GM12878 (cell line): ENCODE measurements around the gene DNASE1L3. TPM values are rescaled to one million over a fixed set of nuclear protein-coding genes. Genes with fewer than 3 reads are reported as not detected.

Experiments
- ATAC-seq: fragments of 200-7000 bp; cut with Tn5 transposase; 3 replicates; pipeline ENCODE4 v1.9.1; 2020; ENCODE audit warnings: mild to moderate bottlenecking, moderate library complexity
- BruUV-seq: library from RNA; stranded (reverse); fragments of 400-500 nt; replicated peaks from 2 replicates; lab custom pipeline; 2021; lab: Mats Ljungman, UMichigan
- CTCF ChIA-PET: fragments of 300-600 bp; sonication (Branson Sonifier 250); formaldehyde crosslinking; extraction: SDS; loops from one replicate; lab custom pipeline; 2021; ENCODE audit warnings: inconsistent platforms; lab: Yijun Ruan, JAX
- POLR2A ChIA-PET: fragments of 350-600 bp; formaldehyde crosslinking; extraction: SDS; loops from one replicate; lab custom pipeline; 2021; ENCODE audit warnings: inconsistent platforms; lab: Charles Lee
- RAD21 ChIA-PET: fragments of 300-600 bp; sonication (Branson Sonifier 250); formaldehyde crosslinking; loops from one replicate; lab custom pipeline; 2023; ENCODE audit warnings: antibody characterized with exemption; ENCODE audit not compliant: unreplicated experiment; lab: Charles Lee
- SMC1A ChIA-PET: fragments of 300-600 bp; sonication (Branson Sonifier 250); formaldehyde crosslinking; loops from one replicate; lab custom pipeline; 2023; ENCODE audit not compliant: unreplicated experiment, uncharacterized antibody; lab: Charles Lee
- DNase-seq: peaks from one replicate; pipeline ENCODE4 v3.0.0-alpha.2; 2011; ENCODE audit warnings: low read depth, low spot score
- FAIRE-seq: peaks from 3 replicates; lab custom pipeline; 2011; peaks lifted over from hg19 to GRCh38; lab: Jason Lieb, UNC
- H2AFZ ChIP-seq: 2 replicates; pipeline ENCODE4 v1.6.0; 2011; ENCODE audit warnings: low read depth, low read length, control low read depth; ENCODE audit not compliant: control insufficient read depth
- H3K27ac ChIP-seq: 2 replicates; pipeline ENCODE4 v1.5.1; 2011; ENCODE audit warnings: control low read depth; ENCODE audit not compliant: control insufficient read depth, insufficient read depth
- H3K27me3 ChIP-seq, 2 experiments: replicated peaks in 1 of 2; 2 replicates each; pipeline versions ENCODE4 v1.6.0 to v1.6.1; 2011; ENCODE audit warnings: low read length in 1 of 2; ENCODE audit not compliant: control insufficient read depth in 2 of 2, insufficient read depth in 2 of 2
- H3K36me3 ChIP-seq, 2 experiments: 2 replicates each; pipeline ENCODE4 v1.5.1; 2011; ENCODE audit warnings: low read length in 1 of 2; ENCODE audit not compliant: control insufficient read depth in 2 of 2, insufficient read depth in 2 of 2
- H3K4me1 ChIP-seq: 2 replicates; pipeline ENCODE4 v1.6.1; 2011; ENCODE audit warnings: mild to moderate bottlenecking, low read length, moderate library complexity, mixed read lengths; ENCODE audit not compliant: control insufficient read depth, insufficient read depth
- H3K4me2 ChIP-seq: 2 replicates; pipeline ENCODE4 v1.6.0; 2011; ENCODE audit warnings: control low read depth; ENCODE audit not compliant: control insufficient read depth, insufficient read depth
- H3K4me3 ChIP-seq: fragments of 200-600 bp; sonication (generic); 2 replicates; pipeline ENCODE4 v1.5.1; 2016
- H3K79me2 ChIP-seq: 2 replicates; pipeline ENCODE4 v1.6.0; 2011; ENCODE audit warnings: low read length; ENCODE audit not compliant: control insufficient read depth, insufficient read depth
- H3K9ac ChIP-seq: 2 replicates; pipeline ENCODE4 v1.8.0; 2011; ENCODE audit warnings: low read length, control low read depth, mixed read lengths; ENCODE audit not compliant: control insufficient read depth, insufficient read depth
- H3K9me3 ChIP-seq: replicated peaks from 3 replicates; pipeline ENCODE4 v1.5.1; 2011; ENCODE audit warnings: mild to moderate bottlenecking, low read length; ENCODE audit not compliant: control insufficient read depth, insufficient read depth
- H4K20me1 ChIP-seq: 2 replicates; pipeline ENCODE4 v1.6.0; 2011; ENCODE audit not compliant: control insufficient read depth, insufficient read depth
- BMI1 ChIP-seq: fragments of 450-650 bp; IDR thresholded peaks from 2 replicates; pipeline ENCODE4 v1.6.1; 2016; ENCODE audit warnings: mild to moderate bottlenecking, moderate library complexity, borderline replicate concordance
- CBFB ChIP-seq: IDR thresholded peaks from 2 replicates; pipeline ENCODE4 v1.6.1; 2016; ENCODE audit warnings: antibody characterized with exemption, low read depth
- FOXM1 ChIP-seq: IDR thresholded peaks from 2 replicates; pipeline ENCODE4 v1.6.1; 2012; ENCODE audit warnings: low read depth, mild to moderate bottlenecking, inconsistent platforms, low read length, moderate library complexity
- GABPA ChIP-seq: IDR thresholded peaks from 2 replicates; pipeline ENCODE4 v1.6.1; 2014; ENCODE audit warnings: antibody characterized with exemption, low read depth, mild to moderate bottlenecking, inconsistent platforms
- RELA ChIP-seq: fragments of 450-650 bp; IDR thresholded peaks from 2 replicates; pipeline ENCODE4 v1.8.0; 2014; ENCODE audit warnings: borderline replicate concordance; ENCODE audit not compliant: partially characterized antibody
- SMC3 ChIP-seq: IDR thresholded peaks from 2 replicates; pipeline ENCODE4 v1.6.1; 2011; ENCODE audit warnings: low read length, improper control_type of control experiment, borderline replicate concordance
- TCF12 ChIP-seq: IDR thresholded peaks from 2 replicates; pipeline ENCODE4 v1.6.1; 2011; ENCODE audit warnings: low read depth, mild to moderate bottlenecking, low read length
- TCF3 ChIP-seq: IDR thresholded peaks from 2 replicates; pipeline ENCODE4 v1.6.1; 2012; ENCODE audit warnings: low read depth, mild to moderate bottlenecking, low read length, borderline replicate concordance; ENCODE audit not compliant: insufficient read depth
- ZBED1 ChIP-seq: IDR thresholded peaks from 2 replicates; pipeline ENCODE4 v1.6.1; 2016; ENCODE audit warnings: borderline replicate concordance
- ZNF622 ChIP-seq: fragments of 450-650 bp; IDR thresholded peaks from 2 replicates; pipeline ENCODE4 v1.6.1; 2017; ENCODE audit warnings: mild to moderate bottlenecking, inconsistent platforms
- ZSCAN29 ChIP-seq: fragments of 450-650 bp; IDR thresholded peaks from 2 replicates; pipeline ENCODE4 v1.6.1; 2017; ENCODE audit warnings: mild to moderate bottlenecking, moderate library complexity
- WGBS: methylation state at CpG from one replicate; pipeline ENCODE4 v1.1.6; 2016; ENCODE audit warnings: low lambda C conversion rate; ENCODE audit not compliant: insufficient replicate concordance, insufficient coverage; ENCODE audit errors: missing lambda C conversion rate; 5-methylcytosine and 5-hydroxymethylcytosine counted together
- in situ Hi-C: fragments of 300-500 bp; cut with MboI; formaldehyde crosslinking; loops from 9 replicates; pipeline ENCODE4 v1.14.3; 2018; ENCODE audit warnings: mixed read lengths
- intact Hi-C: fragments of 100-400 bp; cut with micrococcal nuclease; formaldehyde crosslinking; loops from one replicate; pipeline ENCODE4 v1.14.2; 2022; ENCODE audit not compliant: unreplicated experiment
- polyA plus RNA-seq, 11 experiments: library from polyadenylated mRNA; depleted of rRNA in 4 of 11; unstranded in 6 of 11; stranded (reverse) in 5 of 11; fragments of >200 nt; fragmentation: Nextera tagmentation in 4 of 11; fragmentation: Illumina TruSeq in 1 of 11; extraction: Ambion mirVana in 4 of 11; extraction: Trizol in 1 of 11; gene quantifications; 1 replicate in 1 of 11; 2 replicates in 10 of 11; pipeline versions ENCODE4 v1.2.1 to v1.2.3, GENCODE V29; 2011 to 2016; ENCODE audit warnings: inconsistent platforms in 2 of 11, missing spikeins in 2 of 11, low read depth in 1 of 11
- total RNA-seq, 4 experiments: library from RNA; depleted of rRNA in 3 of 4; stranded (reverse); fragments of >200 nt in 3 of 4; fragmentation: Illumina TruSeq in 1 of 4; extraction: Trizol in 1 of 4; gene quantifications; 2 replicates each; pipeline versions ENCODE4 v1.2.1 to v1.2.3, GENCODE V29; 2013 to 2021

DNASE1L3 gene
- total and polyA plus RNA-seq, 10 of the 15 experiments (the other 5 are each of a cell fraction or from before 2014, with no cell fraction given), result 3.2 to 72.1 (median 6.3) TPM

DNA sequence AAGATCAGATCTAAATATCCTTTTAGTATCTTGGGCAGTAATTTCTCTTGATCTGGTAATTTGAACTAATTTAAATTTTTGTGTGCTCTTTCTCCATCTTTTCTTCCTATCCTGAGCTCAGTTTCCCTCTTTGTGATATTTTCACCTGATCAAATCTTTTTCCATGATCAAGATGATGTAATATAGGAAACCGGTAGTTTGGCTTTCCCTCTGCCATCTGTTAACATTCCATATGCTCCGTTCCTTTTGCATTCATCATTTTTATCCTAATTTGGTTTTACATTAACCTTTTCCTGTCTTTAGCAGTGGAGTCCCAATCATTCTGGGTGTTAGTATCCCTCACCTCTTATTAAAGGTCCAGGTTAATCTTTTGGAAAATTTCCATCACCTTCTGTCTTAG lies 20.9 kb upstream of the DNASE1L3 start:
- no peaks in the 10 kb centered on the region for H3K36me3 ChIP-seq
- no peaks in the 10 kb centered on the region for H3K9me3 ChIP-seq
- H3K27ac ChIP-seq, result no peak overlapping the region
- ATAC-seq (no peak), DNase-seq (no peak), FAIRE-seq (no peak)
- intact Hi-C loops, result no loop called here
- ChIA-PET RAD21 (interaction anchor here (0.9 to 6.6 kb wide), 3 partner anchors 8 to 18 kb away, joined by 3 to 92 read pairs (median 73); no protein-coding TSS in a partner anchor), CTCF (interaction anchor here (1.1 to 6.6 kb wide), 6 partner anchors 11 to 74 kb away, joined by 4 to 110 read pairs (median 42); partner anchors contain the start of gene RPP14), POLR2A (interaction anchor here (1.1 to 8.7 kb wide), 4 partner anchors 8 to 35 kb away, joined by 4 to 166 read pairs (median 62); no protein-coding TSS in a partner anchor), SMC1A (interaction anchor here (1.0 to 9.9 kb wide), 8 partner anchors 8 to 68 kb away, joined by 3 to 228 read pairs (median 12); partner anchors contain the start of gene DNASE1L3)
- no peak overlapping the region for H3K9ac ChIP-seq
- no peaks in the 10 kb centered on the region for H4K20me1 ChIP-seq
- H3K27me3 ChIP-seq, result no peaks in the 10 kb centered on the region
- no peak overlapping the region for H2AFZ ChIP-seq
- H3K4me2 ChIP-seq, result no peak overlapping the region
- WGBS, result 95% methylated on average over 2 of the region's 2 CpGs
- H3K4me1 ChIP-seq, result peaks cover 6% of the 10 kb centered on the region
- no peak for TF ChIP-seq SMC3
- no peak for TF ChIP-seq ZBED1
- TF ChIP-seq RELA, result no peak
- TF ChIP-seq ZNF622, result no peak
- no peak for TF ChIP-seq GABPA
- no peak for TF ChIP-seq FOXM1
- TF ChIP-seq TCF3, result no peak
- no peak for TF ChIP-seq CBFB
- TF ChIP-seq ZSCAN29, result no peak
- no peak for TF ChIP-seq BMI1
- TF ChIP-seq TCF12, result no peak
- no TSS peak for BruUV-seq
- in situ Hi-C loops, result no loop called here
- H3K4me3 ChIP-seq, result no peak overlapping the region
- H3K79me2 ChIP-seq, result no peaks in the 10 kb centered on the region
